Ishikawa (cell line): ENCODE measurements around the gene PVR.

Experiments used
- CEBPB ChIP-seq: IDR thresholded peaks from 2 replicates; pipeline ENCODE4 v1.6.1; 2012
- CREB1 ChIP-seq: IDR thresholded peaks from 2 replicates; pipeline ENCODE4 v1.6.1; 2012; ENCODE audit warnings: low read depth
- EGR1 ChIP-seq: IDR thresholded peaks from 2 replicates; pipeline ENCODE4 v1.6.1; 2012
- EP300 ChIP-seq: IDR thresholded peaks from 2 replicates; pipeline ENCODE4 v1.6.1; 2012; ENCODE audit warnings: borderline replicate concordance
- FOXM1 ChIP-seq: IDR thresholded peaks from 2 replicates; pipeline ENCODE4 v1.6.1; 2012; ENCODE audit warnings: low read depth, borderline replicate concordance
- MAX ChIP-seq: IDR thresholded peaks from 2 replicates; pipeline ENCODE4 v1.6.1; 2012
- NFIC ChIP-seq: IDR thresholded peaks from 2 replicates; pipeline ENCODE4 v1.6.1; 2012
- RAD21 ChIP-seq: IDR thresholded peaks from 2 replicates; pipeline ENCODE4 v1.6.1; 2012; ENCODE audit warnings: low read depth
- REST ChIP-seq: IDR thresholded peaks from 2 replicates; pipeline ENCODE4 v1.6.1; 2012; ENCODE audit warnings: low read depth, mild to moderate bottlenecking
- TAF1 ChIP-seq: IDR thresholded peaks from 2 replicates; pipeline ENCODE4 v1.6.1; 2012; ENCODE audit warnings: low read depth, mild to moderate bottlenecking
- TCF12 ChIP-seq: IDR thresholded peaks from 2 replicates; pipeline ENCODE4 v1.6.1; 2012; ENCODE audit warnings: low read depth
- TEAD4 ChIP-seq: IDR thresholded peaks from 2 replicates; pipeline ENCODE4 v1.6.1; 2012
- USF1 ChIP-seq: IDR thresholded peaks from 2 replicates; pipeline ENCODE4 v1.6.1; 2012
- YY1 ChIP-seq: IDR thresholded peaks from 2 replicates; pipeline ENCODE4 v1.6.1; 2012; ENCODE audit warnings: low read depth
- ZBTB7A ChIP-seq: IDR thresholded peaks from 2 replicates; pipeline ENCODE4 v1.6.1; 2012; ENCODE audit warnings: low read depth

The PVR gene

GRCh38 chr19:44708940-44709339 is 65.2 kb downstream of the PVR start:
- TF ChIP-seq TAF1 (no peak), REST (no peak), ZBTB7A (no peak), CREB1 (no peak), TCF12 (no peak), EGR1 (no peak), EP300 (no peak), MAX (no peak), USF1 (no peak), FOXM1 (no peak), CEBPB (no peak), NFIC (no peak), YY1 (no peak), RAD21 (no peak), TEAD4 (no peak)

- TF ChIP-seq EGR1, result no peak
- TF ChIP-seq NFIC, result no peak
- no peak for TF ChIP-seq REST
- no peak for TF ChIP-seq YY1
- no peak for TF ChIP-seq TAF1
- no peak for TF ChIP-seq ZBTB7A
- no peak for TF ChIP-seq EP300
- no peak for TF ChIP-seq RAD21
- no peak for TF ChIP-seq CEBPB
- no peak for TF ChIP-seq CREB1
Measured at GRCh38 chr19:44710483-44710882, 66.8 kb downstream of the PVR start.

GRCh38 chr19:44712864-44713515 is 69.3 kb downstream of the PVR start:
- TF ChIP-seq USF1, result peak; percentile 89
- TF ChIP-seq CREB1, result no peak
